Ectodermal cell (in vitro differentiated cells): ENCODE measurements around the gene VIM.
"Not testable (repeated sequence)": the region's sequence is repeated elsewhere in the genome, so short reads cannot be mapped to it uniquely, and the experiment has no call there.

ENCODE experiments used
- H3K27ac ChIP-seq: 2 replicates; pipeline ENCODE4 v1.7.0; 2013; ENCODE audit warnings: mild to moderate bottlenecking, low read depth, low read length; ENCODE audit not compliant: insufficient read depth, poor library complexity, severe bottlenecking
- H3K27me3 ChIP-seq: 2 replicates; pipeline ENCODE4 v1.7.0; 2013; ENCODE audit warnings: mild to moderate bottlenecking, low read length; ENCODE audit not compliant: insufficient read depth, control insufficient read depth, poor library complexity, severe bottlenecking
- H3K36me3 ChIP-seq: one replicate; pipeline ENCODE4 v1.7.0; 2013; ENCODE audit warnings: low read length; ENCODE audit not compliant: control insufficient read depth, insufficient read depth
- H3K4me1 ChIP-seq: one replicate; pipeline ENCODE4 v1.7.0; 2013; ENCODE audit warnings: low read length; ENCODE audit not compliant: control insufficient read depth, insufficient read depth
- H3K4me3 ChIP-seq: 2 replicates; pipeline ENCODE4 v1.7.0; 2013; ENCODE audit warnings: low read depth, low read length, control low read depth; ENCODE audit not compliant: insufficient read depth
- H3K9me3 ChIP-seq: 2 replicates; pipeline ENCODE4 v1.7.0; 2013; ENCODE audit warnings: mild to moderate bottlenecking, low read length, moderate library complexity; ENCODE audit not compliant: control insufficient read depth
- WGBS, 2 experiments: methylation state at CpG; one replicate each; pipeline ENCODE4 v1.1.7; 2013; ENCODE audit warnings: missing lambda C conversion rate in 2 of 2; 5-methylcytosine and 5-hydroxymethylcytosine counted together

The VIM gene

DNA sequence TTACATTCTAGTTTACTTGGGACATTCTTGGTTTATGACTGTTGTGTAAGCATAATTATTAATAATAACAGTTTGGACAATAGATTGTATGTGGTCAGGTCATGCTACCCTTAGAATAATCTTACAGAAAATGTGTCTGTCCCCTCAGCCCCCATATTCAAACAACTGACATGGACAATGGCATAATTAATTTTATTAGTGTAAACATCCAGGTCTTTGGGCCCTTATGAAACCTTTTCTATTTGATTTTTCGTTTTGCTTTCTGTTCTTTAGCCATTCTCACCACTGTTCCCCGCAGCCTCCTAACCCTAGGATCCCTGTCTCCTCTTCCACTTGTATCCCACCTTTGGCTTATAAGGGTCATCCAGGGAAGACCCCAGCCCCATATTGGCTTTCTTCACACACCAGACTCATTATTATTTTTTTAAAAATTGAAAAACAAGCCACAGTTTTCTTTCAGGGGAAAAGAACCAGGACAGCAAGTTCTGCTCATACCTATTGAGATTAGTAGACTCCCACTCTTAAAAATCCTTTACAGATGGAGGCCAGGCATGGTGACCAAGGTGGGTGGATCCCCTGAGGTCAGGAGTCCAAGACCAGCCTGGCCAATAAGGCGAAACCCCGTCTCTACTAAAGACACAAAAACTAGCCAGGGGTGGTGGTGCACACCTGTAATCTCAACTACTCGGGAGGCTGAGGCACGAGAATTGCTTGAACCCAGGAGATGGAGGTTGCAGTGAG is 11.5 kb downstream of the VIM start:
- peaks cover 18% of the 10 kb centered on the region for H3K36me3 ChIP-seq
- no peak overlapping the region for H3K27ac ChIP-seq
- H3K4me3 ChIP-seq = no peak overlapping the region
- no peaks in the 10 kb centered on the region for H3K9me3 ChIP-seq
- 89 to 95% methylated on average over 6 of the region's 6 CpGs for WGBS, 2 experiments
- no peaks in the 10 kb centered on the region for H3K4me1 ChIP-seq
- H3K27me3 ChIP-seq = no peaks in the 10 kb centered on the region

DNA sequence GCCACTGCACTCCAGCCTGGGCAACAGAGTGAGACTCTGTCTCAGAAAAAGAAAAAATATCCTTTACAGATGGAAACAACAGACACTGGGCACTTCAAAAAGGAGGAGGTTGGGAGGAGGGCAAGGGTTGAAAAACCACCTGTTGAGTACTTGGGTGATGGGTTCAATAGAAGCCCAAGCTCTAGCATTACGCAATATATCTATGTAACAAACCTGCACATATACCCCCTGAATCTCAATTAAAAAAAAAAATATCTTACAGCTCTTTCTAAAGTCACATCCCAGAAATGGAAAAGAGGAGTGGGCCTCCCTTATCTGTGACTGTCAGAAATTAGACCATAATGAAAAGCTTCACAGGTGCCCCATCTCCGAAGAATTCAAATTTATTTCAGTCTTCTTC is 12.1 kb downstream of the VIM start:
- H3K27me3 ChIP-seq = no peaks in the 10 kb centered on the region
- no peaks in the 10 kb centered on the region for H3K9me3 ChIP-seq
- H3K36me3 ChIP-seq = peaks cover 13% of the 10 kb centered on the region
- H3K4me3 ChIP-seq = no peak overlapping the region
- no peak overlapping the region for H3K27ac ChIP-seq
- no peaks in the 10 kb centered on the region for H3K4me1 ChIP-seq
- 91 to 94% methylated on average over 1 of the region's 2 CpGs for WGBS, 2 experiments

DNA sequence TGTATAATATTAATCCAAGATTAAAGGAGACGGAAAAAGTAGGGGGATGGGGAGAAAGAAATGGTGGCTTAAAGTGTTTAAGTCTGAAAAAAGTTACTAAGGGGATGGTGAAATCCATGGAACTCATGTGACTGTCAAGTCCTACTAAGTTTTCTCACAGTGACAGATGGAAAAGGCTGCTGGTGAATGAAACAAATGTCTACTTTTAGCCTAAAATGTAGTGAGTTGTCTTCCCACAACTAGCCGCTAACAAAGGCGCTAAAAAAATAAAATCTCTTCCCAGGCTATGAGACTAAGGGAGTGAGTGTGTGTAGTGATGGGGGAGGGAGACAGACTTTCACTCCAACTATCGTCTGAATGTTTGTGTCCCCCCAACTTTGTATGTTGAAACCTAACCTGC is 12.6 kb downstream of the VIM start:
- WGBS, 2 experiments = 93 to 100% methylated on average over 4 of the region's 4 CpGs
- H3K36me3 ChIP-seq = peaks cover 9% of the 10 kb centered on the region
- H3K4me1 ChIP-seq = no peaks in the 10 kb centered on the region
- H3K27ac ChIP-seq = no peak overlapping the region
- H3K9me3 ChIP-seq = no peaks in the 10 kb centered on the region
- no peaks in the 10 kb centered on the region for H3K27me3 ChIP-seq
- H3K4me3 ChIP-seq = no peak overlapping the region

DNA sequence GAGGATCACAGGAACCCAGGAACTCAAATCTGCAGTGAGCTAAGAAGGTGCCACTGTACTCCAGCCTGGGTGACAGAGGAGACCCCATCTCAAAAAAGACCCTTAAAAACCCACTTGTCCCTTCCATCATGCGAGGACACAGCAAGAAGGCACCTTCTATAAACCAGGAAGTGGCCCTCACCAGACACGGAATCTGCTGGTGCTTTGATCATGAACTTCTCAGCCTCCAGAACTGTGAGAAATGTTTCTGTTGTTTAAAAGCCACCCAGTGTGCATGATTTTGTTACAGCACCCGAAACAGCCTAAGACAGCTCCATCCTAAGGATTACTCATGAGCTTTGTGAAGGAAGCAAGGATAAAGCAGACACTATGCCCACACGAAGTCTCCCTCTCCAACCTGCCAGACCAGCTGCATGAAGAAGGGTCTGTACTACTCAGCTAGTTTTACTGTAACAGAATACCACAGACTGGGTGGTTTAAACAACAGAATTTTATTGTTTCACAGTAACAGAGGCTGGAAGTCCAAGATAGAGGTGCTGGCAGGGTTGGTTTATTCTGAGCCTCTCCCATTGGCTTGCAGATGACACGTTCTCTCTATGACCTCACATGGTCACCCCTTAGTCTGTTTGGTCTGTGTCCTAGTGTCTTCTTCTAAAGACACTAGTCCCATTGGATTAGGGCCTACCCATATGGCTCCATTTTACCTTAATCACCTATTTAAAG is 13.7 kb downstream of the VIM start:
- WGBS, 2 experiments = 91 to 92% methylated on average over 5 of the region's 5 CpGs
- Histone ChIP-seq H3K27me3 (no peaks in the 10 kb centered on the region), H3K4me1 (no peaks in the 10 kb centered on the region), H3K4me3 (no peak overlapping the region), H3K27ac (no peak overlapping the region), H3K9me3 (no peaks in the 10 kb centered on the region), H3K36me3 (peaks cover 2% of the 10 kb centered on the region)

DNA sequence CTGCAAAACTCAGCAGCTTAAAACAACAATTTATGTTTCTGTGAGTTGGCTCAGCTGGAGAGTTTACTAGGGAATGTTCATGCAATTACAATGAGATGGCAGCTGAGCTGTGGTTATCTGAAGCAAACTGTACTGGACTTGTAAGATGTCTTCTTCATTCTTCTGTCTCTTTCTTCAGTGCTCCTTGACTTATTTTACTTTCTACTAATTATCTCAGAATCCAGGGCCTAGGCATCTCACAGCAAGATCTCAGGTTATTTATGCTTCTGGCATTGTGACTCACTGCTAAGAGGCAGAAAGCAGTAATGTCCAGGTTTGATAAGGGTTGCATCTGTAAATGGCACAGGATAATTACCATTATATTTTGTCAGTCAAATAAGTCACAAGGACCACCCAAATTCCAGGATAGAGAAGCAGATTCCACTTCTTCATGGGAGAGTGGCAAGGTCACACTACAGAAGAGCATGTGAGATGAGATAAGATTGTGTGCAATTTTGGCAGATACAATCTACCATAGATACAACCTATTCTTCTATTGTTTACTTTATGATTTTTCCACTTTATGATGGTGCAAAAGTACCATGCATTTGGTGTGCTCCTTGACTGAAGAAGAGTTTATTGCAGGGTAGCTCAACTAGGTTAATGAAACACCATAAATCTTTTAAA is 16.8 kb downstream of the VIM start:
- no peaks in the 10 kb centered on the region for H3K4me1 ChIP-seq
- H3K27me3 ChIP-seq = no peaks in the 10 kb centered on the region
- H3K36me3 ChIP-seq = no peaks in the 10 kb centered on the region
- H3K9me3 ChIP-seq = no peaks in the 10 kb centered on the region
- H3K27ac ChIP-seq = no peak overlapping the region
- H3K4me3 ChIP-seq = no peak overlapping the region

DNA sequence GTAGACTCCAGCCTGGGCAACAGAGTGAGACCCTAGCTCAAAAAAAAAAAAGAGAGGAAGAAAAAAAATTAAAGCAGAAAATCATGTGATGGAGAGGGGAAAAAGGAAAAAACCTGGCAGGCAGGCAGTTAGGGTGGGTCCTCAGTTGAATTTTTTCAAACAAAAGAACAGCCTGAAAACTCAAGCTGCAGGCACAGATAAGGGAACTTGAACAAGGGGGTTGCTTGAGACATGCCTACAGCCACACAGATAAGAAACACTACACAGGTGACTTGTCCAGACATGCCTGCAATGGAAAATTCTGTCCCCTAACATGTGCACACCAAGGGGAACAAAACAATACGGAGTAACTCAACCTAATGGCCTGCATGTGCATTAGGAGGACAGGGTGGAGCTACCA is 19.2 kb downstream of the VIM start:
- H3K4me3 ChIP-seq = no peak overlapping the region
- H3K9me3 ChIP-seq = no peaks in the 10 kb centered on the region
- H3K27me3 ChIP-seq = no peaks in the 10 kb centered on the region
- no peak overlapping the region for H3K27ac ChIP-seq
- H3K36me3 ChIP-seq = no peaks in the 10 kb centered on the region
- WGBS, 2 experiments = 92 to 98% methylated on average over 1 of the region's 1 CpG
- H3K4me1 ChIP-seq = no peaks in the 10 kb centered on the region

DNA sequence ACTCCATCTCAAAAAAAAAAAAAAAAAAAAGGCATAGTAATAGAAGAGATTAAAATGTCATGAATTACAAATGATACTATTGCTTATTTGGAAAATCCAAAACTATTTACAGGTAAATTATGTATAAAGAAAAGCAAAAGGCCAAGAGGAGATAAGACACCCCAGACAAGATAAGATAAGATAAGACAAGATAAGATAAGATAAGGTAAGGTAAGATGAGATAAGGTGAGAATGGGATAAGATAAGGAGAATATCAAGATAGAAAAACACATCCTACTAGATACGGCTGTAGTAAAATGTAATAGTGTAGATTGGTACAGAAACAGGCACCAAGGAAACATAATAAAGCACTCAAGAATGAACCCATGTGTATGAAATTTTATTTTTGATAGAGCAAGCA is 20.9 kb downstream of the VIM start:
- Histone ChIP-seq H3K27me3 (no peaks in the 10 kb centered on the region), H3K4me3 (no peak overlapping the region), H3K36me3 (no peaks in the 10 kb centered on the region), H3K9me3 (no peaks in the 10 kb centered on the region), H3K27ac (no peak overlapping the region), H3K4me1 (no peaks in the 10 kb centered on the region)
- 100% methylated on average over 1 of the region's 1 CpG for whole genome bisulfite sequencing, 2 experiments

DNA sequence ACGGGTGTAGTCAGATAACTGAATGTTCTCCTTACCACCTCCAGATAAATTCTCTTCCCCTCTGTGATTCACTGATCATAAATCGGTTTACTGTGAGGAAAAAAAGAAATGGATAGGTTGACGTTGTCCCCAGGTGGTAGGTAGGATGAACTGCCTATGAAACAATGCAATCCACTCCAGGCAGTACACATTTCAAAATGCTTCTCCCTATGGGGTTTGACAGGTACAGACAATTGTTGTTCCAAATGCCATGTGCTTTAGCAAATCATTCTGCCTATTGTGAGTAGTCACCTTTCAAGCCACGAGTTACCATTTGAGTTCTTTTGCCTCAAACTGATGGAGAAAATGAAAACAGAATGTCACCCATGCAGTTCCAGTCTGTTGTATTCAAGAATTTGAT is 21.8 kb downstream of the VIM start:
- WGBS, 2 experiments = 75 to 80% methylated on average over 2 to 3 of the region's 4 CpGs
- Histone ChIP-seq H3K9me3 (no peaks in the 10 kb centered on the region), H3K27me3 (no peaks in the 10 kb centered on the region), H3K36me3 (no peaks in the 10 kb centered on the region), H3K4me1 (no peaks in the 10 kb centered on the region), H3K4me3 (no peak overlapping the region), H3K27ac (no peak overlapping the region)

DNA sequence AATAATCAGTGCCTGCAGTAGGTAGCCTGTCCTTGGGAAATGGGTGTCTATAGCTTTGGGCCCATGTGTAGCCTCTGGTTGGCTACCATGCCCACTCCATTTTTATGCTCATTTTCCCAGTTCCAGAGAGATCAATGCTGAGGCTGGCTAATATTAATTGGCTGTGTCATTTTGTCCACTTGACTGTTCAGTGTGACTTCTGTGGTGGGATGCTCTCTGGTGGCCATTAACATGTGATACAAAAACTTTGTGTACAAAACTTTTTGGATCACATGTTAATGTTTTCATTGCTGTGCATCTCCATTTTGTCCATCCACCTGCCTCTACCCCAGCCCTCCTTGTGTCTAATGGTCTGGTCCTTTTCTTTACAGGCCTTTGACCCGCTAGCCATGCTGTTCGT is 22.7 kb downstream of the VIM start:
- no peak overlapping the region for H3K4me3 ChIP-seq
- H3K27ac ChIP-seq = no peak overlapping the region
- no peaks in the 10 kb centered on the region for H3K9me3 ChIP-seq
- no peaks in the 10 kb centered on the region for H3K4me1 ChIP-seq
- 92 to 98% methylated on average over 2 of the region's 2 CpGs for WGBS, 2 experiments
- H3K27me3 ChIP-seq = no peaks in the 10 kb centered on the region
- no peaks in the 10 kb centered on the region for H3K36me3 ChIP-seq

DNA sequence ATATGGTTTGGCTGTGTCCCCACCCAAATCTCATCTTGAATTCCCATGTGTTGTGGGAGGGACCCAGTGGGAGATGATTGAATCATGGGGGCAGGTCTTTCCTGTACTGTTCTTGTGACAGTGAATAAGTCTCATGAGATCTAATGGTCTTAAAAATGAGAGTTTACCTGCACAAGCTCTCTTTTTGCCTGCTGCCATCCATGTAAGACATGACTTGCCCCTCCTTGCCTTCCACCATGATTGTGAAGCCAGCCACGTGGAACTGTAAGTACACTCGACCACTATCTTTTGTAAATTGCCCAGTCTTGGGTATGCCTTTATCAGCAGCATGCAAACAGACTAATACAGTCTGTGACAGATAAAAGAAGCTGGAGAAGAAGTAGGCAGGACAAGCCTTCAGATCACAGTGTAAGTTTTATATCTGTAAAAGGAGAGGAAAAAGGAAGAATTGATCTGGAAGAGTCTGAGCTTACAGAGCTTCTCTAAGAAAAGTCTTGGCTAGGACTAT is 26.6 kb downstream of the VIM start:
- not testable (repeated sequence) for H3K27ac ChIP-seq, H3K27me3 ChIP-seq, H3K4me3 ChIP-seq, H3K9me3 ChIP-seq, H3K4me1 ChIP-seq, H3K36me3 ChIP-seq
- 92 to 93% methylated on average over 2 of the region's 2 CpGs for WGBS, 2 experiments
